AG04449 (cell line): ENCODE measurements around the gene KIF1C.
A peak's percentile ranks its signal among the peaks of the same experiment; 100 is the strongest.

ENCODE experiments used
- CTCF ChIA-PET: fragments of 350-600 bp; formaldehyde crosslinking; extraction: SDS; loops from one replicate; lab custom pipeline; 2021; ENCODE audit warnings: antibody characterized with exemption; lab: Yijun Ruan, JAX
- POLR2A ChIA-PET: fragments of 400-600, 350-600 bp; formaldehyde crosslinking; extraction: SDS; loops from one replicate; lab custom pipeline; 2020; ENCODE audit warnings: antibody characterized with exemption, inconsistent platforms; lab: Yijun Ruan, JAX
- DNase-seq: peaks from one replicate; pipeline ENCODE4 v3.0.0-alpha.2; 2010; ENCODE audit warnings: low read depth, low spot score
- H3K4me3 ChIP-seq: 2 replicates; pipeline ENCODE4 v1.5.1; 2011; ENCODE audit warnings: low read depth, mild to moderate bottlenecking, control low read depth, low read length
- TF ChIP-seq, protein P1 (sequence below): IDR thresholded peaks from one replicate; pipeline ENCODE4 v1.5.1; 2011; ENCODE audit warnings: mild to moderate bottlenecking, moderate library complexity, low read length, control low read depth, inconsistent platforms; ENCODE audit not compliant: insufficient read depth; ENCODE audit errors: missing control alignments

The KIF1C gene

DNA sequence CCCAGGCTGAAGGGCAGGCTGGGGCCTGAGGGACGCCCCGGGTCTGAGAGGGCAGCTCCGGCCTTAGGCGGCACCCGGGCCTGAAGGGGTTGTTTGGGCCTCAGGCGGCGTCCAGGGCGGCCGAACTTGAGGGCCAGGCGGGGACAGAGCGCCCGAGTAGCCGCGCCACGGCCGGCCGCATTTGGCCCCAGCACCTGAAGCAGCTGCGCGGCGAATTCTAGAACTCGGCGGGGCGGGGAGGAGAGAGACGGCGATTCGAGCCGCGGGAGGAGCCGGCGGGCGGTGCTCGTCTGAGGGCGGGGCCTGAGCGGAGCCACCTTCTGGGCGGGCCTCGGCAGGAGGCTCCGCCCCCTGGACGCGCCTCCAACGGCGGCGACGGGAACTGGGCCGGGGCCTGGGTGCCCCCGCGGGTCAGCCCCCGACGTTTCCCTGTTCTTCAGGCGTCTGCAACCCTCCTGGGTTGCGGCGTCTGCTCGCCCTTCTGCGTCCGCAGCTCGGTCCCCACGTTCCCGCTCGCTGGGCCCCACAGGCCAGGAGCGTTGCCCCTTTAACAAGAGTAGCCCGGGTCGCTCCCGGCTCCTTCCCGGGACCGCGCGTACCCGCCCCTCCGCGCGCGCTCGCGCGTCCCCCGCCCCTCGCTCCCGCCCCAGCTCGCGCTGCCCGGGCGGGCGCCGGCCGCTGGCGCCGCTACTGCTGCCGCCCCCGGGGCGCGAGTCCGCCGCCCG lies at the start of gene KIF1C, which contains the start of gene INCA1:
TSS of gene KIF1C (plus strand) at position 649 of the 725 bp plus-strand sequence. CDS start 2,297 bp downstream, outside the sequence.
TSS of gene INCA1 (minus strand) at position 221 of the 725 bp plus-strand sequence. CDS start 3,085 bp downstream, outside the sequence.
- peak within 1 kb of the TSS; percentile 96 for H3K4me3 ChIP-seq
- DNase-seq = peak; percentile 21
- POLR2A ChIA-PET = interaction anchor here (0.6 to 2.1 kb wide), 7 partner anchors 10 to 58 kb away, joined by 3 to 14 read pairs (median 4); partner anchors contain the start of genes CAMTA2, PFN1, RNF167 and SLC25A11
- TF ChIP-seq, protein P1, sequence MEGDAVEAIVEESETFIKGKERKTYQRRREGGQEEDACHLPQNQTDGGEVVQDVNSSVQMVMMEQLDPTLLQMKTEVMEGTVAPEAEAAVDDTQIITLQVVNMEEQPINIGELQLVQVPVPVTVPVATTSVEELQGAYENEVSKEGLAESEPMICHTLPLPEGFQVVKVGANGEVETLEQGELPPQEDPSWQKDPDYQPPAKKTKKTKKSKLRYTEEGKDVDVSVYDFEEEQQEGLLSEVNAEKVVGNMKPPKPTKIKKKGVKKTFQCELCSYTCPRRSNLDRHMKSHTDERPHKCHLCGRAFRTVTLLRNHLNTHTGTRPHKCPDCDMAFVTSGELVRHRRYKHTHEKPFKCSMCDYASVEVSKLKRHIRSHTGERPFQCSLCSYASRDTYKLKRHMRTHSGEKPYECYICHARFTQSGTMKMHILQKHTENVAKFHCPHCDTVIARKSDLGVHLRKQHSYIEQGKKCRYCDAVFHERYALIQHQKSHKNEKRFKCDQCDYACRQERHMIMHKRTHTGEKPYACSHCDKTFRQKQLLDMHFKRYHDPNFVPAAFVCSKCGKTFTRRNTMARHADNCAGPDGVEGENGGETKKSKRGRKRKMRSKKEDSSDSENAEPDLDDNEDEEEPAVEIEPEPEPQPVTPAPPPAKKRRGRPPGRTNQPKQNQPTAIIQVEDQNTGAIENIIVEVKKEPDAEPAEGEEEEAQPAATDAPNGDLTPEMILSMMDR = no peak
- CTCF ChIA-PET = interaction anchor here (0.6 to 2.9 kb wide), 8 partner anchors 10 to 94 kb away, joined by 3 to 17 read pairs (median 6); partner anchors contain the start of genes CAMTA2 and CHRNE

GRCh38 chr17:4948166-4948930 lies 49.4 kb upstream of the KIF1C start, which contains the start of gene PFN1:
Gene PFN1, minus strand, starts transcription at chr17:4948530. Its CDS starts 136 bp downstream, at chr17:4948394.
- POLR2A ChIA-PET = interaction anchor here (0.6 to 6.9 kb wide), 7 partner anchors 8 to 136 kb away, joined by 3 to 119 read pairs (median 5); partner anchors contain the start of genes CAMTA2, INCA1, KIF1C and RNF167
- CTCF ChIA-PET = interaction anchor here (1.6 kb wide), 1 partner anchor 40 kb away, joined by 4 read pairs; the partner anchor contains the start of gene CAMTA2
- peak within 1 kb of the TSS; percentile 99 for H3K4me3 ChIP-seq
- TF ChIP-seq, protein P1 = no peak
- peak; percentile 63 for DNase-seq

GRCh38 chr17:4948931-4949320 lies 48.8 kb upstream of the KIF1C start:
- DNase-seq = peak; percentile 38
- POLR2A ChIA-PET = interaction anchor here (0.6 to 6.9 kb wide), 6 partner anchors 8 to 59 kb away, joined by 3 to 119 read pairs (median 7); partner anchors contain the start of genes CAMTA2, INCA1, KIF1C and RNF167
- CTCF ChIA-PET = interaction anchor here (1.6 kb wide), 1 partner anchor 39 kb away, joined by 4 read pairs; the partner anchor contains the start of gene CAMTA2
- peak overlapping the region; percentile 99 for H3K4me3 ChIP-seq
- TF ChIP-seq, protein P1 = no peak

DNA sequence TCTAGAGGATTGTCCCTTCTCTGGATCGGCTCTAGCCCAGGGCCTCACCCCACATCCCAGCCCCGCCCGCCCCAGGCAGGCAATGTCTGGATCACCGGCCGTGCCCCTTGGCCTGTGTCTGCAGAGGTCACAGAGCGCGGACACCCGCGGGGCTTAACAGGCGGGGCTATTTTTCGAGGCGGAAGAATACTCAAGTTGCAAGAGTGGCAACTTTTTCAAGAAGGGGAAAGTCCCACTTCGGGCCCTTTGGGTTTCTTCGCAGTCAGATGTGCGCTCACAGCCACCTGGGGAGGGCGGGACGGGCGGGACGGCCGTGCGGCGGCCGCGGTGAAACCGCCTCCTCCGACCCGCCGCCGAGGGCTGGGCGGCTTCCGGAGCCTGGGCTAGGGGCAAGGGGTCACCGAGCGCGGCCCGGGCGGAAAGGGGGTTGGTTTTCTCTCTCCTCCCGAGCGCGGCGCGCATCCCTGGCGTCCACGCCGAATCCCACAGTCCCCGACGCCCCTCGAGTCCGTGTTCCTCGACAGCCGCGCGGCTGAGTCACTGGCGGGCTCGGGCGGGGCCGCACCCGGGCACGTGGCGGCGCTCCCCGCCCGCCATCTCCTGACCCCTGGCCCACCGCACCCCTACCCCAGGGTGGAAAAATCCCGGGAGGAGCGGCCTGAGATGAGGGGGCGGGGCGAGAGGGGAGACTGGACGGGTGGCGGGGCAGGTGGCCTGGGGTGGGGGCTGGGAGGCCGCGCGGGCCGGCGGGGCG lies 48.3 kb upstream of the KIF1C start:
- H3K4me3 ChIP-seq = peak overlapping the region; percentile 99
- ChIA-PET CTCF (interaction anchor here (1.6 kb wide), 1 partner anchor 38 kb away, joined by 4 read pairs; the partner anchor contains the start of gene CAMTA2), POLR2A (interaction anchor here (1.5 to 6.9 kb wide), 4 partner anchors 8 to 17 kb away, joined by 5 to 119 read pairs (median 80); partner anchors contain the start of genes RNF167, SLC25A11 and SPAG7)
- TF ChIP-seq, protein P1 = no peak
- no peak for DNase-seq

GRCh38 chr17:4950075-4950745 lies 47.5 kb upstream of the KIF1C start:
- TF ChIP-seq, protein P1 = no peak
- ChIA-PET POLR2A (interaction anchor here (6.2 to 6.6 kb wide), 2 partner anchors 10 to 15 kb away, joined by 49 to 112 read pairs; partner anchors contain the start of genes RNF167, SLC25A11 and SPAG7), CTCF (interaction anchor here (2.4 kb wide), 1 partner anchor 17 kb away, joined by 11 read pairs; the partner anchor contains the start of gene SPAG7)
- peak overlapping the region; percentile 48 for H3K4me3 ChIP-seq
- no peak for DNase-seq
